ENCODE data around the gene CEACAM19. TPM values are rescaled to one million over a fixed set of nuclear protein-coding genes. Genes with fewer than 3 reads are reported as not detected.
A peak's percentile ranks its signal among the peaks of the same experiment; 100 is the strongest.

Gene CEACAM19
- total and polyA plus RNA-seq, 2 of the 13 experiments (the other 11 are each of a cell fraction or from before 2014, with no cell fraction given): 1.3 to 4.0 TPM

DNA sequence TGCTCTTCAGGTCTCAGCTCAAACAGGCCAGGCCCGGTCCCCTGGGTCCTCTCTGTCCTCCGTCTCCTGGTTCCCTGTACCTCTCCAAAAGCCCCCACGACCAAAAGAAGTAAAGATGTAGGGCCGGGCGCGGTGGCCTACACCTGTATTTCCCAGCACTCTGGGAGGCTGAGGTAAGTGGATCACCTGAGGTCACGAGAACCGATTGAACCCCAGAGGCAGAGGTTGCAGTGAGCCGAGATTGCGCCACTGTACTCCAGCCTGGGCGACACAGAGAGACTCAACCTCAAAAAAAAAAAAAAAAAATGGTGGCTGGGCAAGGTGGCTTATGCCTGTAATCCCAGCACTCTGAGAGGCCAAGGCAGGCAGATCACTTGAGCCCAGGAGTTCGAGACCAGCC, 55.2 kb downstream of the CEACAM19 start (continued):
- 0 out of 2 replicates have a peak, but pooled peaks have one; percentile 43 for TF ChIP-seq MED13 (CRISPR knock-in tag; IDR thresholded peaks at IDR 0.05)
- TF ChIP-seq RARA (CRISPR knock-in tag; IDR thresholded peaks at IDR 0.05): peak; percentile 56
- TF ChIP-seq HNF4A (CRISPR knock-in tag; IDR thresholded peaks at IDR 0.05): peak; percentile 52
- TF ChIP-seq CEBPB (IDR thresholded peaks at IDR 0.05; ENCODE audit: borderline replicate concordance, low read depth, low read length): peak; percentile 72; the same call in 1 of the 2 replicates
- peak; percentile 95 for TF ChIP-seq THRA (CRISPR knock-in tag; IDR thresholded peaks at IDR 0.05; ENCODE audit: borderline replicate concordance)
- TF ChIP-seq GATAD2A (CRISPR knock-in tag; IDR thresholded peaks at IDR 0.05): 0 out of 2 replicates have a peak, but pooled peaks have one; percentile 28
- peak; percentile 81; the same call in 1 of the 2 replicates for TF ChIP-seq ZNF362 (CRISPR knock-in tag; IDR thresholded peaks at IDR 0.05; ENCODE audit: borderline replicate concordance)
- 0 out of 2 replicates have a peak, but pooled peaks have one; percentile 47 for TF ChIP-seq PHF21A (CRISPR knock-in tag; IDR thresholded peaks at IDR 0.05)
- peak; percentile 36; the same call in 1 of the 2 replicates for TF ChIP-seq NR2F6 (IDR thresholded peaks at IDR 0.05)
- peak; percentile 58 for TF ChIP-seq NR2F6 (CRISPR knock-in tag; IDR thresholded peaks at IDR 0.05)
- TF ChIP-seq NR2C2 (CRISPR knock-in tag; IDR thresholded peaks at IDR 0.05; ENCODE audit: borderline replicate concordance): peak; percentile 33; the same call in 1 of the 2 replicates
- TF ChIP-seq JDP2 (CRISPR knock-in tag; IDR thresholded peaks at IDR 0.05; ENCODE audit: borderline replicate concordance): no peak
- TF ChIP-seq ZSCAN22 (CRISPR knock-in tag; IDR thresholded peaks at IDR 0.05): no peak
